Liver (tissue), 3 donors: ENCODE measurements around the gene ARHGAP23.

ENCODE experiments used
- EGR1 ChIP-seq, 2 donors: IDR thresholded peaks; 2 replicates each; pipeline ENCODE4 v1.6.1; 2016 to 2018; ENCODE audit warnings: antibody characterized with exemption in 2 of 2, low read depth in 2 of 2
- GABPA ChIP-seq, 2 donors: IDR thresholded peaks in 1 of 2; conservative IDR thresholded peaks in 1 of 2; 2 replicates each; pipeline ENCODE4 v1.6.1; 2016; ENCODE audit warnings: antibody characterized with exemption in 2 of 2, mild to moderate bottlenecking in 1 of 2, moderate library complexity in 1 of 2
- JUND ChIP-seq, 2 donors: IDR thresholded peaks; 2 replicates each; pipeline ENCODE4 v1.6.1; 2016; ENCODE audit warnings: antibody characterized with exemption in 2 of 2
- NR2F2 ChIP-seq: IDR thresholded peaks from 2 replicates; pipeline ENCODE4 v1.6.1; 2016; ENCODE audit warnings: antibody characterized with exemption
- RXRA ChIP-seq, 2 donors: IDR thresholded peaks; 2 replicates each; pipeline ENCODE4 v1.6.1; 2017 to 2018; ENCODE audit warnings: antibody characterized with exemption in 2 of 2, mild to moderate bottlenecking in 1 of 2
- TAF1 ChIP-seq: conservative IDR thresholded peaks from 2 replicates; pipeline ENCODE4 v1.6.1; 2016; ENCODE audit warnings: antibody characterized with exemption, mild to moderate bottlenecking
- YY1 ChIP-seq: IDR thresholded peaks from 2 replicates; pipeline ENCODE4 v1.6.1; 2016; ENCODE audit warnings: antibody characterized with exemption, mild to moderate bottlenecking
- TF ChIP-seq, protein P1 (sequence below): fragments of 150-350 bp; IDR thresholded peaks from 2 replicates; pipeline ENCODE4 v1.5.1; 2017; ENCODE audit warnings: improper control_type of control experiment, low read depth, low read length; ENCODE audit not compliant: missing input control
- TF ChIP-seq, protein P2 (sequence below): IDR thresholded peaks from 2 replicates; pipeline ENCODE4 v1.6.1; 2016; ENCODE audit warnings: antibody characterized with exemption
- TF ChIP-seq, protein P3 (sequence below): IDR thresholded peaks from 2 replicates; pipeline ENCODE4 v1.6.1; 2016; ENCODE audit warnings: antibody characterized with exemption
- donor health status: healthy.
- donor health status: healthy.

DNA sequence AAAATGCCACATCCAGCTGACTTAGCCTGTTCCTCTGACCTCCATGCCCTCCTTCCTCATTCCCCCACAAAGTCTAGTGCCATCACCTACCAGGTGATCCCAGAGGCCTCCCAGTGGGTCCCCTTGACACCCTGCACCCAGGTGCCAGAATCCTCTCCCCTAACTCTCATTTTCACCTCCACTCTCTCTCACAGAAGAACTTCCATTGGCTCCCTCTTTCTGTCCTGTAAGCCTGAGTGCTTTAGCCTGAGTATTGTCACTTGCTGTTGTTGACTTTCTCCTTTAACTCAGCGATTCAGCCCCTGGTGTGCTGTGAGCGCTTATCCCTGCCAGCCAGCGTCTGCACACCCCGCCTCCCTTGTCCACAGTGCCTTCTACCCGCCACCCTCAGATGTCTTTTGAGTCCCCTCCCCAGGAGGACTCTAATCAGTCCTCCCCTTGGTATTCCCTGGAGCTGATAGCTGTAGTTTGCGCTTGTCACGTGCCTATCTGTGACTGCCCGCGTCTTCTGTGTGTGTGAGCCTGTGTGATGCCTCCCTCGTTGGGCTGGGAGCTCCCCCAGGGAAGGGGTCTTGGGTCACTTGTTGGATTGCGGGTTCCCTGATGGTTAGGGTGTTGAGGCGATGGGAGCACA, 31.9 kb downstream of the ARHGAP23 start:
- TF ChIP-seq, protein P1, sequence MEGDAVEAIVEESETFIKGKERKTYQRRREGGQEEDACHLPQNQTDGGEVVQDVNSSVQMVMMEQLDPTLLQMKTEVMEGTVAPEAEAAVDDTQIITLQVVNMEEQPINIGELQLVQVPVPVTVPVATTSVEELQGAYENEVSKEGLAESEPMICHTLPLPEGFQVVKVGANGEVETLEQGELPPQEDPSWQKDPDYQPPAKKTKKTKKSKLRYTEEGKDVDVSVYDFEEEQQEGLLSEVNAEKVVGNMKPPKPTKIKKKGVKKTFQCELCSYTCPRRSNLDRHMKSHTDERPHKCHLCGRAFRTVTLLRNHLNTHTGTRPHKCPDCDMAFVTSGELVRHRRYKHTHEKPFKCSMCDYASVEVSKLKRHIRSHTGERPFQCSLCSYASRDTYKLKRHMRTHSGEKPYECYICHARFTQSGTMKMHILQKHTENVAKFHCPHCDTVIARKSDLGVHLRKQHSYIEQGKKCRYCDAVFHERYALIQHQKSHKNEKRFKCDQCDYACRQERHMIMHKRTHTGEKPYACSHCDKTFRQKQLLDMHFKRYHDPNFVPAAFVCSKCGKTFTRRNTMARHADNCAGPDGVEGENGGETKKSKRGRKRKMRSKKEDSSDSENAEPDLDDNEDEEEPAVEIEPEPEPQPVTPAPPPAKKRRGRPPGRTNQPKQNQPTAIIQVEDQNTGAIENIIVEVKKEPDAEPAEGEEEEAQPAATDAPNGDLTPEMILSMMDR = no peak
- TF ChIP-seq, protein P2, sequence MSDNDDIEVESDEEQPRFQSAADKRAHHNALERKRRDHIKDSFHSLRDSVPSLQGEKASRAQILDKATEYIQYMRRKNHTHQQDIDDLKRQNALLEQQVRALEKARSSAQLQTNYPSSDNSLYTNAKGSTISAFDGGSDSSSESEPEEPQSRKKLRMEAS = no peak
- TF ChIP-seq JUND (IDR thresholded peaks at IDR 0.05) = no peak
- TF ChIP-seq, protein P3, sequence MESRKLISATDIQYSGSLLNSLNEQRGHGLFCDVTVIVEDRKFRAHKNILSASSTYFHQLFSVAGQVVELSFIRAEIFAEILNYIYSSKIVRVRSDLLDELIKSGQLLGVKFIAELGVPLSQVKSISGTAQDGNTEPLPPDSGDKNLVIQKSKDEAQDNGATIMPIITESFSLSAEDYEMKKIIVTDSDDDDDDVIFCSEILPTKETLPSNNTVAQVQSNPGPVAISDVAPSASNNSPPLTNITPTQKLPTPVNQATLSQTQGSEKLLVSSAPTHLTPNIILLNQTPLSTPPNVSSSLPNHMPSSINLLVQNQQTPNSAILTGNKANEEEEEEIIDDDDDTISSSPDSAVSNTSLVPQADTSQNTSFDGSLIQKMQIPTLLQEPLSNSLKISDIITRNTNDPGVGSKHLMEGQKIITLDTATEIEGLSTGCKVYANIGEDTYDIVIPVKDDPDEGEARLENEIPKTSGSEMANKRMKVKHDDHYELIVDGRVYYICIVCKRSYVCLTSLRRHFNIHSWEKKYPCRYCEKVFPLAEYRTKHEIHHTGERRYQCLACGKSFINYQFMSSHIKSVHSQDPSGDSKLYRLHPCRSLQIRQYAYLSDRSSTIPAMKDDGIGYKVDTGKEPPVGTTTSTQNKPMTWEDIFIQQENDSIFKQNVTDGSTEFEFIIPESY = no peak
- TF ChIP-seq EGR1 (IDR thresholded peaks at IDR 0.05; ENCODE audit: low read depth in 2 of 2) = no peak
- TF ChIP-seq YY1 = no peak
- TF ChIP-seq RXRA (IDR thresholded peaks at IDR 0.05) = no peak
- no peak for TF ChIP-seq GABPA (IDR thresholded peaks at IDR 0.05 in 1 of 2, conservative IDR thresholded peaks at IDR 0.05 in 1 of 2)
- TF ChIP-seq NR2F2 = no peak
- no peak for TF ChIP-seq TAF1
